ENCODE results near the gene SEPTIN5. TPM values are rescaled to one million over a fixed set of nuclear protein-coding genes. Genes with fewer than 3 reads are reported as not detected.

The SEPTIN5 gene
- total RNA-seq, 4 donors from 2014 or later, result 14.0 to 124 (median 27.3) TPM

DNA sequence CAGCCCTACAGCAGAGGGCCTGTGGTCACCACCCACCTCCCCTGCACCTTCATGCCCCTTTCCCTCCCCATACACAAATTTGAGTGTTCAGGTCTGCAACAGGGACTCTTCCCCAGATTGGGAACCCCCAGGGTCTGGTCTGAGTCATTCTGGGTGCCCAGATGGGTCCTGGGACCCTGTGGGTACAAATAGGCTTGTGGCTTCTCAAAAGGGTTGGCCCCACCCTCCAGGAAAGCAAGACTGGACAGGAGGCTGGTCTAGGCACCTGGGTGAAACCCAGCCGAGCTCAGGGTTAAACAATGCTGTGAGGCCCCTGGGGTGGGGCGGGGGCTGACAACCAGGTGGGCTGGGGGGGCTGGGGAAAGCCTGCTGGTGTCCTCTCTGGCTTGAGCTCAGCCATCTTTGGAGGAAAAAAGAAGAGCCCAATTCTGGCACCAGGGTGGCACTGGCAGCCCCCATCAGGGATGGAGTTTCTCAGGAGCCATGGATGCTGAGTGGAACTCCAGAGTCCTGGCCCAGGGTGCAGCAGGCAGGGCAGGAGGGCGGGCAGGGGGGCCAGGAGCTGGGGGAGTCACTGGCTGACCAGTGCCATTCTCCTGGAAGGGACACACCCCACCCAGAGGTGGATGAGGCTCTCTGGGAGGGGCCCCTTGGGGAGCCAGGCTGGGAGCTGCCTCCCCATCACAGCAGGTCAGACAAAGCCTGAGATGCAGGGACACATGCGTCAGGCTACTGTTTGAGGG, 1.1 kb downstream of the SEPTIN5 start:
- no peak for DNase-seq
- WGBS, 2 donors, result 88 to 100% methylated on average over 1 to 4 of the region's 4 CpGs

DNA sequence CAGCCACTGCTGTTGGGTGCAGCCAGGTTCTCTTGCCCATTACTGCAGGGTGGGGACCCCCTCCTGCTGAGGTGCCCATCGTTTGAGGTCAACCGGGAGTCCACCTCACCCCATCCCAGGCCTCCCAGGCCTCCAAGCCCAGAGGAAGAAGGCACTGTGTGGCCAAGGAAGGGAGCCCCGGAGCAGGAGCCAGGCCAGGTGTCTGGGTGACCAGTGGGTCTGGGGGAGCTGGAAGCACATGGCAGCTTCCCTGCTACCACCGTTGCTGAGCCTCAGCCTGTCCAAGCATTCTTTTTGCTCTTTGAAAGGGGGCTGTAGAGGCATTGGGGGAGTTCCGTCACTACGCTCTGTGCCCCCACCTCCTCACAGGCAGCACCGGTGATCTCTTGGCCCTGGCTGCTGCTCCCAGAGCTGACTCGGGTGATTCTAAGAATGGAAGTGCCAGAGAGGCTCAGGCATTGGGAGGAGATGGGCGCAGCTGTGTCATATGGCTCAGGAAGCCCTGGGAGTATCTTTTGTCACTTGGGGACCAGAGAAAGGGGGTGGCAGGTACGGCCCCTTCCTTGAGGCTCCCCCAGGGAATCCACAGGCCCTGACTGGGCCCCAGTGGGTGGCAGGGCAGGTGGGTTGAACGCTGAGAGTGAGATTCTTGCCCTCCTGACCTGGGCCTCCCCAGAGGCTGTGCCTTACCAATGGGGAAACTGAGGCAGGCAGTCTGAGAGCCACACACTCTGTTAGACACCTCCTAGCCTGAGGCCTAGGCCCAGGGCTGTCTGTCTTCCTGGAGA, 1.9 kb downstream of the SEPTIN5 start:
- intact Hi-C loops (cut with DNase I), result loop anchor here (2.0 kb wide), 1 partner anchor 37 kb away; no protein-coding TSS in a partner anchor
- no peak overlapping the region for H3K4me3 ChIP-seq (replicated peaks in 1 of 3)

More for the DNA sequence above, 1.1 kb downstream of the SEPTIN5 start:
- TF ChIP-seq POLR2A (IDR thresholded peaks at IDR 0.05), result no peak
- TF ChIP-seq, protein P1, sequence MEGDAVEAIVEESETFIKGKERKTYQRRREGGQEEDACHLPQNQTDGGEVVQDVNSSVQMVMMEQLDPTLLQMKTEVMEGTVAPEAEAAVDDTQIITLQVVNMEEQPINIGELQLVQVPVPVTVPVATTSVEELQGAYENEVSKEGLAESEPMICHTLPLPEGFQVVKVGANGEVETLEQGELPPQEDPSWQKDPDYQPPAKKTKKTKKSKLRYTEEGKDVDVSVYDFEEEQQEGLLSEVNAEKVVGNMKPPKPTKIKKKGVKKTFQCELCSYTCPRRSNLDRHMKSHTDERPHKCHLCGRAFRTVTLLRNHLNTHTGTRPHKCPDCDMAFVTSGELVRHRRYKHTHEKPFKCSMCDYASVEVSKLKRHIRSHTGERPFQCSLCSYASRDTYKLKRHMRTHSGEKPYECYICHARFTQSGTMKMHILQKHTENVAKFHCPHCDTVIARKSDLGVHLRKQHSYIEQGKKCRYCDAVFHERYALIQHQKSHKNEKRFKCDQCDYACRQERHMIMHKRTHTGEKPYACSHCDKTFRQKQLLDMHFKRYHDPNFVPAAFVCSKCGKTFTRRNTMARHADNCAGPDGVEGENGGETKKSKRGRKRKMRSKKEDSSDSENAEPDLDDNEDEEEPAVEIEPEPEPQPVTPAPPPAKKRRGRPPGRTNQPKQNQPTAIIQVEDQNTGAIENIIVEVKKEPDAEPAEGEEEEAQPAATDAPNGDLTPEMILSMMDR (IDR thresholded peaks at IDR 0.05), result no peak
- no peaks in the 10 kb centered on the region for H3K27me3 ChIP-seq
- H3K4me1 ChIP-seq, result peaks cover 15 to 37% of the 10 kb centered on the region in 2 donors
- peak overlapping the region in 1 of 3 donors; percentile 72 for H3K4me3 ChIP-seq (replicated peaks in 1 of 3)
- peaks cover 0 to 2% of the 10 kb centered on the region in 2 donors for H3K36me3 ChIP-seq
- H3K27ac ChIP-seq, result no peak overlapping the region
- intact Hi-C loops (cut with DNase I), result no loop called here
- H3K9me3 ChIP-seq, result no peaks in the 10 kb centered on the region

DNA sequence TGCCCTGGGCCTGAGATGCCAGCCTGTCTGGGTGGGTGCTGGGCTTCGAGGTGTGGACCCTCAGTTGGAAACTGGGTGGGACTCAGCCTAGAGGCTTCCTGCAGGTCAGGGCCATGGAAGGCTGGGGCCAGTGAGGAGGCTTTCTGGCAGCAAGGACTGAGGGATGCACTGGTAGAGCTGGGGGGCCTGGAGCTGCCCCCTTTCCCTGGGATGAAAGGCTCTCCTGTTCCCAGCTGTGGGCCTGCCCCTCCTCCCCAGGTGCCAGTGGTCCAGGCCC, 2.5 kb downstream of the SEPTIN5 start:
- TF ChIP-seq, protein P1 (IDR thresholded peaks at IDR 0.05), result no peak
- TF ChIP-seq POLR2A (IDR thresholded peaks at IDR 0.05), result no peak
- intact Hi-C loops (cut with DNase I), result loop anchor here (2.0 kb wide), 1 partner anchor 38 kb away; no protein-coding TSS in a partner anchor
- H3K27ac ChIP-seq, result no peak overlapping the region
- DNase-seq, result no peak
- WGBS, 2 donors, result 100% methylated on average over 1 of the region's 1 CpG; no CpG with 5 or more reads in 1 of the 2 donors
- no peaks in the 10 kb centered on the region for H3K27me3 ChIP-seq
- H3K36me3 ChIP-seq, result peaks cover 0 to 6% of the 10 kb centered on the region in 2 donors
- H3K9me3 ChIP-seq, result no peaks in the 10 kb centered on the region
- peaks cover 15 to 30% of the 10 kb centered on the region in 2 donors for H3K4me1 ChIP-seq
- no peak overlapping the region for H3K4me3 ChIP-seq (replicated peaks in 1 of 3)

More for the DNA sequence above, 1.9 kb downstream of the SEPTIN5 start:
- Histone ChIP-seq H3K36me3 (peaks cover 0 to 5% of the 10 kb centered on the region in 2 donors), H3K4me1 (peaks cover 15 to 32% of the 10 kb centered on the region in 2 donors), H3K9me3 (no peaks in the 10 kb centered on the region), H3K27me3 (no peaks in the 10 kb centered on the region), H3K27ac (no peak overlapping the region)
- DNase-seq, result no peak
- 86 to 90% methylated on average over 8 to 11 of the region's 11 CpGs for WGBS, 2 donors
- no peak for TF ChIP-seq POLR2A (IDR thresholded peaks at IDR 0.05)
- TF ChIP-seq, protein P1 (IDR thresholded peaks at IDR 0.05), result no peak

- Histone ChIP-seq H3K9me3 (no peaks in the 10 kb centered on the region), H3K4me3 (replicated peaks in 1 of 3) (no peak overlapping the region), H3K27me3 (no peaks in the 10 kb centered on the region), H3K36me3 (peaks cover 0 to 10% of the 10 kb centered on the region in 2 donors), H3K27ac (no peak overlapping the region), H3K4me1 (peaks cover 15 to 30% of the 10 kb centered on the region in 2 donors)
- WGBS, 2 donors, result 91 to 100% methylated on average over 3 to 9 of the region's 9 CpGs
- DNase-seq, result no peak
- intact Hi-C loops (cut with DNase I), result loop anchor here (2.0 kb wide), 1 partner anchor 38 kb away; no protein-coding TSS in a partner anchor
- no peak for TF ChIP-seq POLR2A (IDR thresholded peaks at IDR 0.05)
- TF ChIP-seq, protein P1 (IDR thresholded peaks at IDR 0.05), result no peak
Measured at GRCh38 chr22:19717181-19717580, 2.9 kb downstream of the SEPTIN5 start.
